Gastrocnemius medialis (tissue), 4 donors: ENCODE results near the gene SST.

Source experiments
- CTCF ChIP-seq, 5 experiments: fragments of 450-650 bp in 3 of 5; fragments of 200-600 bp in 2 of 5; sonication (generic) in 2 of 5; IDR thresholded peaks in 4 of 5; conservative IDR thresholded peaks in 1 of 5; 1 replicate in 4 of 5; 2 replicates in 1 of 5; pipeline ENCODE4 v1.5.1; 2016 to 2019; ENCODE audit warnings: antibody characterized with exemption in 5 of 5, mild to moderate bottlenecking in 3 of 5, moderate library complexity in 3 of 5
- POLR2A ChIP-seq, 2 donors: fragments of 450-650 bp; IDR thresholded peaks; one replicate each; pipeline ENCODE4 v1.6.1; 2017; ENCODE audit warnings: antibody characterized with exemption in 2 of 2, mild to moderate bottlenecking in 2 of 2, moderate library complexity in 2 of 2

- no peak for TF ChIP-seq CTCF (IDR thresholded peaks at IDR 0.05 in 4 of 5, conservative IDR thresholded peaks at IDR 0.05 in 1 of 5)
- no peak for TF ChIP-seq POLR2A (IDR thresholded peaks at IDR 0.05)
These were observed 22.0 kb downstream of the SST start for GRCh38 chr3:187648177-187648576.
